ENCODE measurements around the gene BOC.

GRCh38 chr3:113266738-113267137, 55.4 kb downstream of the BOC start:
- no peak for TF ChIP-seq CBX5 (IDR thresholded peaks at IDR 0.05; ENCODE audit: low read depth, low read length)
- no peak for TF ChIP-seq CEBPB (IDR thresholded peaks at IDR 0.05; ENCODE audit: low read depth, low read length)
- TF ChIP-seq ATF2 (IDR thresholded peaks at IDR 0.05; ENCODE audit: low read length): no peak
- TF ChIP-seq CTCF (IDR thresholded peaks at IDR 0.05; ENCODE audit: control extremely low read depth in 1 of 3, insufficient read depth in 1 of 3, low read depth in 1 of 3, low read length in 3 of 3): no peak
- no peak for TF ChIP-seq SP1 (IDR thresholded peaks at IDR 0.05; ENCODE audit: low read depth, low read length)
- TF ChIP-seq POLR2A (IDR thresholded peaks at IDR 0.05; ENCODE audit: control extremely low read depth in 1 of 2, low read depth in 2 of 2, low read length in 2 of 2): no peak
- no peak for TF ChIP-seq JUN (IDR thresholded peaks at IDR 0.05; ENCODE audit: low read depth, low read length)
- no peak for TF ChIP-seq ZNF274 (IDR thresholded peaks at IDR 0.05; ENCODE audit: borderline replicate concordance, extremely low read depth, low read length)
- TF ChIP-seq MAX (IDR thresholded peaks at IDR 0.05): no peak
